Esophagus mucosa (tissue), 1 donor: ENCODE results near the gene DNAJC5. TPM values are rescaled to one million over a fixed set of nuclear protein-coding genes. Genes with fewer than 3 reads are reported as not detected.

Experiments used
- ATAC-seq: fragments of 200-7000 bp; cut with Tn5 transposase; one replicate; pipeline ENCODE4 v1.9.1; 2020
- total RNA-seq: library from RNA; stranded (reverse); gene quantifications from one replicate; pipeline ENCODE4 v1.2.4, GENCODE V29; 2023
- donor health status: DM: yes; HTN: yes; CAD: no.

The DNAJC5 gene
- total RNA-seq, 1 donor from 2014 or later: 64.8 TPM

DNA sequence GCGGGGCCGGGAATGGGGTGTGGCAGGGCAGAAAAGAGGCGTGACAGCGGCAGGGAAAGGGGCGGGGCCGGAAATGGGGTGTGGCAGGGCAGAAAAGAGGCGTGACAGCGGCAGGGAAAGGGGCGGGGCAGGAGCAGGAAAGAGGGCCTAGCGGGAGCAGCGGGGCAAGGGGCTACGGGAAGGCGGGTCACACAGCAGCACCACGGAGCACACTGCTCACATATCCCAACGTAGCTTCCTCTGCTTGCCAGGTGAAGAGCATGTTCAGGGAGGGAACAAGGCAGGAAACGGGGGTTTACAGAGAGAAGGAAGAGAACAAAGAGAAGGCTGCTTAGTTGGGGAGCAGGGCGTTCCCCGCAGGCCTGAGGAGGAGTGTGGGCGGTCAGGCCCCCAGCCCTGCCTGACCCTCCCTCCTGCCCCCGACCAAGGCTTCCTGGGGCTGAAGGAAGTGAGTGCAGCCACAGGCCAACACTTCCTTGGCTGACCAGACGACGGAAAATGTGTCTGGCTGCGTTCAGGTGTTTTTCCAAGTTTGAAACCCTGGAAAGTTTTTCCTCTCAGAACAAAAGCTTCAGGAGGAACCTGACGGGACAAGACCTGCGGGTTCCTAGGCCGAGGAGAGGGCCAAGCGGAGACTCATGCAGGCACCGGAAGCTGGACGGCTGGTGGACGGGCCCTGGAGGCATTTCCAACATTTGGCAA lies 47.5 kb downstream of the DNAJC5 start:
- ATAC-seq: peak; percentile 20

- ATAC-seq: peak; percentile 0
These were observed 48.3 kb downstream of the DNAJC5 start for GRCh38 chr20:63942969-63943807.

DNA sequence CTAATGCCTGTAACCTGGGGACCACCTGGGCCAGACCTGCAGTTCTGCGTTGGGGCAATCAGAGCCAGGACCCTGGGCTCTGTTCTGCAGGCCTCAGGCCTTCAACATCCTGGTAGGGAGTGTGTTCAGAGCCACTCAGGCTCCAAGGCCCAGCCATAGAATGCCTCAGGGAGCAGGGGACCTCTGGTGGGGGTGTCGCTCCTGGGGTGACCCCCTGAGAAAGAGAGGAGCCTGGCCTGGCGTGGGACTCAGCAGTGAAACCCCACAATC lies 48.8 kb downstream of the DNAJC5 start:
- ATAC-seq: no peak

GRCh38 chr20:63944078-63944941 lies 49.4 kb downstream of the DNAJC5 start:
- ATAC-seq: no peak

DNA sequence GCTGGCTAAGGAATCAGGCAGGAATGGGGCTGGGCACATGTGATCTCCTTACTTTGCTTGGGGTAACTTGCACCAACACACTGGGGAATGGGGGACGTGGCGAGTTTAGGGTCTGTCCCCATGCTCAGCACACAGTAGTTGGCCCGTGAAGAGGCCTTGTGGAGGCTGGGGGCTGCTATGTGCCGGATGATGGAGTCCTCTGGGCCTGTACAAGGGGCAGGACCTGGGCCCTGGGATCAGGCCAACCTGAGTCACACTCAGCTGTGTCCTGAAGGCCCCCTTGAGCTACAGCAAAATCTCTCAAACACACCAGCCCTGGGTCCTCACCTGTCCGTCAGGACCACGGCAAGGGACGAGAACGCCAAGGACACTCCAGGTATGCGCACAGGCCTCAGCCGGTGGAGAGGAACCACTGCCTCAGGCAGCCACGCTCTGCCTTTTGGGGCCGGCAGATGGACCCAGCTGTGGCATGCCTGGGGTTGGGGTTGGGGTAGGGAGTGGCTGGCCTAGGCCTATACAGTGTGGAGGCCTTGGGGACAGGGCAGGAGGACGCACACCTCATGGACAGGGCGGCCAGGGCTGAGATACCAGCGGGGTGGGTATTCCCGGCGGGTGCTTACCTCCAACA lies 50.2 kb downstream of the DNAJC5 start:
- no peak for ATAC-seq

DNA sequence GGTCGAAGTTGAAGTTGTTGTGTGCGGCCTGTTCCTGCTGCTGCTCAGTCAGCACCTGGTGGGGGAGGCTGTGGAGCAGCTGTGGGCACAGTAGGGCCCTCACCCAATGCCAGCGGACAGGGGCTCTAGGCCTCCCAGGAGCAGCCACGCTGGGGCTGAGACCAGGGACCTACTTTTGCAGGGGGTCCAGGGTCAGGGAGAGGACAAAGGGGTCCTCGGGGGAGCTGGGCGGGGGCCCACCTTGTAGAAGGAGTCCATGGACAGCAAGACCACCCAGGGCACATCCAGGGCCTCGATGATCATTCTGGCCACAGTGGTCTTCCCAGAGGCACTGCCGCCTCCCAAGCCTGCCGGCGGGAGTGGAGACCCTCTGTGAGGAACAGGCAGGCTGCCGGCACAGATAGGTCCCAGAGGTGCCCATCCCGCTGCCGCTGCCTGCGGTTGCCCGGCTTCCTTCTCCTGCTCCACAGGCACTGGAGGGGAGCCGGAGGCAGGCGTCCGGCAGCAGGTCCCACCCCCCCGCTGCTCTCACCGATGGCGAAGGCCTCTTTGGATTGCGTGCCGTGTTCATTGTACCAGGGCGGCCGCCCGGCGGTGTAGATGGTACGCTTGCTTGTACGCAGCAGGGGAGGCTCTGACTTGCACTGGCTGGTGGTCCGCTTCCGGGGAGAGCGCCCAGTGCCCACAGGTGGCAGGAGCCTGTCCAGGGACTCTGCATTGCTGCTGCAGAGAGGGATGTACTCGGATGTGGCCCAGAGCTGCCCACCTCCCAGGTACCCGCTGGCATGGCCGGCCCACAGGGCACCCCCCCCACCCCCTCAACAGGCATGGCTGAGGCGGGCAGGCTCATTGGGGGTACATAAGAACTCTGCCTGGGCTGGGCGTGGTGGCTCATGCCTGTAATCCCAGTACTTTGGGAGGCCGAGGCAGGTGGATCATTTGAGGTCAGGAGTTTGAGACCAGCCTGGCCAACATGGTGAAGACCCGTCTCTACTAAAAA lies 51.3 kb downstream of the DNAJC5 start:
- ATAC-seq: no peak

DNA sequence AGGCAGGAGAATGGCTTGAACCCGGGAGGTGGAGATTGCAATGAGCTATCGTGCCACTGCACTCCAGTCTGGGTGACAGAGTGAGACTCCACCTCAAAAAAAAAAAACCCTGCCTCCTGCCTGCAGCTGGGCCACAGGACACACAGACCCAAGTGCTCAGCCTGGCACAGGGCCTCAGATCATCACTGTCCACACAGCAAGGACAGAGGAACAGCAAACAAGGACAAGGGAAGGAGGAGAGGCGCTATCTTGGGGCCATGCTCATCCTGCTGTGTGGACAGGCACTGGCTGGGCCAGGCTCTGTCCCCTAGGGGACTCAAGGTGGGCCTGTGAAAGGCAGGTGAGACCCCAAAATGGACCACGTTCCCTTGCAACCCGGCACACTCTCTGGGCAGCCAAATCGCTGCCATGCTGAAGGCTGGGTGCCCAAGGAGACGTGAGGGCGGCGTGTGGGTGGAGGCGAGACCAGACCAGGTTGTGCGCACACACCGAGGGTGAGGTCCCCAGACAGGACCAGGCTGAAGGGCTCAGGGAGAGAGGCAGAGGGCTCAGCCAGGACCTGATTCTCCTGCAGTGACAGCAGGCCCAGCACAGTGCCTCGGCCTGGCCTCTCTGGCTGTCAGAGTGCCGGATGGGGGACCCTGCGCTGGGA lies 52.2 kb downstream of the DNAJC5 start:
- ATAC-seq: no peak

DNA sequence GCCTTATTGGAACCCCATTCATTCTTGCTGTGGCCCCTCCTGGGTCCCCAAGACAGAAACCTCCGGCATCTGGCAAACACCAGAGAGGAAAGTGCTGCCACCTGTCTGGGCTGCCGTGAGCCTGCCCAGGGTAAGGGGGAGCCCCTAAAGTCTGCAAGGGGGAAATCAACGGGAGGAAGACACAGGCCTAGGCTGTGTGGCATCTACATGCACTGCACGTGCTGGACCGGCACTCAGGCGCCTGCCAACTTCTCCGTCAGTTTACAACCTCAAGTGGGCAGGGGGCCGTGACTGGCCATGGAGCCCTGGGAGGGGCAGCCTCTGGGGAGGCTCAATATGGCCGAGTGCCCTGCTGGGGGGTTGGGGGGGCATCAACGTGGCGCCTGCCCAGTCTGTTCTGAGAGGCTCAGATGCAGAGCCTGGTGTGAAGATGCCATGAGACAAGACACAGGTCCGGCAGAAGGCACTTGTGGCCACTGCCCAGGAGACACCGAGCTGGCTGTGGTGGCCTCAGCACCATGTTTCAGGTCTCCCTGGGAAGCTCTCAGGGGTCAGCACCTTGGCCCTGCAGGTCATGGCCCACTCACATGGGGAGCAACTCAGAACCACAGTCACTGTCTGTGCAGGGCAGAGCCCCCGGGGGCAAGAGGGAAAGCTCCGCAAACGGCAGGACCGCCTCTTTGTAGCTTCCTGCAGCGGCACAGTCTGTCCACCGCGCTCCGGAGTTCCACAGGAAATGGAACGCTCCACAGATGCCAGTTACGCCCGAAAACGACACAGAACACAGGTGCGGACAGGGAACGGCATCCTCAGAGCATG lies 52.9 kb downstream of the DNAJC5 start:
- no peak for ATAC-seq

GRCh38 chr20:63950701-63951397 lies 55.9 kb downstream of the DNAJC5 start:
- ATAC-seq: no peak

GRCh38 chr20:63951398-63952209 lies 56.7 kb downstream of the DNAJC5 start:
- ATAC-seq: peak; percentile 18

DNA sequence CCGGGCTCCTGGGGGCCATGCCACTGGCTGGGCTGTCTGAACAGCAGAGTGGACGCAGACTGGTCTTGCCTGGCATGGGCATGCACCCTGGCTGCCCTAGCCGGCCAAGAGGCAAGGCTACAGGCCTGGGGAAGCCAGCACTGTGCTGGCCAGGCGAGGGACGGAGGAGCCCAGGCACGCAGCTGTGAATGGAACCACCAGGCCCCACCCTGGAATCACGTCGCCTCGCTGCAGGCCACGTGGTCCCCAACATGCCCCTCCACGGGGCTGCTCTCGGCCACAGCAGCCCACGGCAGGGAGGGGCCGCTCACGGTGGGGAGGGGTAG lies 57.2 kb downstream of the DNAJC5 start:
- no peak for ATAC-seq

DNA sequence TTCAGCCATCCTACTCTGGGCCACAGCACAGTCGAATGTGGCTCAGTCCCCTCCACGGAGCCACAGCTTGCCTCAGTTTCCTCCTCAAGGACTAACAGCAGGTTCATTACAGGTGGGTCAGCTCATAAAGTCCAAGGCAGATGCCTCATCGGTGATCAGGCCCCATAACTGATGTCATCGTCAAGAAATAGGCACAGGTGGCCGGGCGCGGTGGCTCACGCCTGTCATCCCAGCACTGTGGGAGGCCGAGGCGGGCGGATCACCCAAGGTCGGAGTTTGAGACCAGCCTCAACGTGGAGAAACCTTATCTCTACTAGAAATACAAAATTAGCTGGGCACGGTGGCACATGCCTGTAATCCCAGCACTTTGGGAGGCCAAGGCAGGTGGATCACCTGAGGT lies 57.8 kb downstream of the DNAJC5 start:
- ATAC-seq: no peak

DNA sequence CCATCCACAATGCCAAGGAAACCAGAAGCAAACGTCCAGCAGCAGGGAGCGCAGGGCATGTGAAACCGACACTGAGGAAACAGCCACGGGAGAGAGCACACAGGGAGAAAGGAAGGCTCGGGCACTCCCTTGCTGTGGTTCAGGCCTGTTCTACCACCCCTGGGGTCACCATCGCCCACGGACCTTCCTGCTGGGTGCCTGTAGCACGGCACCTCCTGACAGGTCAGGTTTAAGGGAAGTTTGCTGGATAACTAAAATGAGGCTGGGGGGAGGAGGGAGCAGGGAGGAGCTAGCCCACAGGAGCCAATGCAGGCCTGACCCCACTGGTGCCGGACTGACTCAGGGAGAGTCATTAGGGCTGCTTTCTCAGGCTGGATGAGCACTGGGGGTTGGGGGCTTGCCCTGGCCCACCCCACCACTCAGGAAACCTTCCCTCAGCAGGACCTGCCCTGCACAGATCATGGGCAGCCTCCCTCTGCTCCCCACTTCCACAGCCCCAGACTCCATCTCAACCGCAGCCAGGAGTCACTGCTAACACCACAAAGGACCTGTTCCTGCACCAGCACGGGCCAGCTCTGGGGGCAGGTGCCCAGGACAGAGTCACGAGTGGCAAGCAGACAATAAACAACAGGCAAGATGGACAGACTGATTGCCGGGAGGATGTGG lies 59.0 kb downstream of the DNAJC5 start:
- ATAC-seq: no peak

DNA sequence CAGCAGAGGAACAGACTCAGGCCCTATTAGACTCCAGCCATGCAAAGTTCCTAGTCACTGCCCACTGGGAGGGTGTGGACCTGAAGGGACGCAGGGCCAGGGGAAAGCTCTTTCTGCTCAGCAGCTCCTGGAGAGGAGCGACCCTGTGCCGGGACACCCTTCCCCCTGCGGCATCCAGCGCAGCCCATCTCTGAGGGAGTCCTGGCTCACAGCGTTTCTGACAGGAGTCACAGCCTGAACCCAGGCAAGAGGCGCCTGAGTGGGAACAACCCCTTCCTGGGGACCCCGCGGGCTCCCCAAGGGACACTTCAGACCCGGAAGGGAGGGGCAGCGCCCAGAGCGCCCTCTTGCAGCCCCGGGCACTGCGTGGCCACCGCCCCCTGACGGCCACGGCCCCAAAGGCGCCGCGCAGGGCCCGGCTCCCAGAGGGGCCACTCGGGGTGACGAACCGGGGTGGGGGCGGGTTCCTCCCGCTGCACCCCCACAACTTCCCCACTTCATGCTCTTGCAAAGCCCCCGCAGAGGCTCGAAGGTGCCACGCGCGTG lies 60.4 kb downstream of the DNAJC5 start:
- peak; percentile 3 for ATAC-seq

DNA sequence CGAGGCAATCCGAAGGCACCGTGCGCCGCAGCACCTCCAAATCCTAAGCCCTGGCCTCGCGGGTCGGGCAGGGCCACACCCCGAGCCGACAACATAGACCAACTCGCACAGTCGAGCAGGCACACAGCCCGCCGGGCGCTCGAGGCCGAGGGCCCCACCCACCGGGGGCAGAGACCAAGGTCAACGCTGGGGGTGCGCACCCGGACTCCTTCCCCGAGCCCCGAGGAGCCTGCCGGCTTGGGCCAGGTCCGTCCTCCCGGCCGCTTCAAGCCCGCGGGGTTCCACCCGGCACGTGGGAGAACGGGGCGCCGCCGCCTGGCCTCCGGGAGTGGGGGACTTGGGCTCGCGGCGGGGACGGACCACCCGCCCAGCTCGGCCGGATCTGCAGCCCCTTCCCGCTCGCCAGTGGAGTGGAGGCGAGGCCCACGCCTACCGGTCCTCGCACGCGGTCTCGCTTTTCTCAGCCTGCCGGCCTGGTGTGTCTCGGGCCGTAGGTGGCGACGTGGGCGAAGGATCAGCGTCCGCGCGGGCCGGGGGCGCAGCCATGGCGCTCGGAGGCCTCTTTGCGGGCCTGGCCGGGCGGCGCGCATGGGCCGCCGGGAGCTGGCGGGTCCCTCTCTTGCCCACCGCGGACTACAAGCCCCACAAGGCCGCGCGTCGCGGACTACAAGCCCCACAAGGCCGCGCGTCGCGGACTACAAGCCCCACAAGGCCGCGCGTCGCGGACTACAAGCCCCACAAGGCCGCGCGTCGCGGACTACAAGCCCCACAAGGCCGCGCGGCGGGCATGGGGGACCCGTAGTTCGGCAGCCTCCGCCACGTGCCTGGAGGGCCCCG lies 61.1 kb downstream of the DNAJC5 start, which contains the start of gene UCKL1:
TSS of gene UCKL1 (minus strand) at position 590 of the 837 bp plus-strand sequence. CDS start at position 546, 44 bp downstream.
- ATAC-seq: peak; percentile 64

- ATAC-seq: no peak
These were observed 61.7 kb downstream of the DNAJC5 start for GRCh38 chr20:63956664-63957003.
